DMS114 treated with DMSO at 0.1 percent for 48 hours (cell line): ENCODE results near the gene GLB1L.
A peak's percentile ranks its signal among the peaks of the same experiment; 100 is the strongest.

ENCODE experiments used
- DNase-seq: peaks from one replicate; lab custom pipeline; 2025; ENCODE audit not compliant: unreplicated experiment; lab: John Stamatoyannopoulos, UW

Gene GLB1L

GRCh38 chr2:219228041-219228910 is 17.0 kb downstream of the GLB1L start:
- no peak for DNase-seq

GRCh38 chr2:219225350-219225749 is 19.9 kb downstream of the GLB1L start:
- no peak for DNase-seq

- DNase-seq, result no peak
Observed at GRCh38 chr2:219223831-219224610, 21.2 kb downstream of the GLB1L start.

GRCh38 chr2:219221957-219222518 is 23.2 kb downstream of the GLB1L start:
- DNase-seq, result no peak

- no peak for DNase-seq
Observed at GRCh38 chr2:219220652-219221402, 24.4 kb downstream of the GLB1L start.

- DNase-seq, result no peak
Observed at GRCh38 chr2:219219784-219220532, 25.3 kb downstream of the GLB1L start.

- peak; percentile 76 for DNase-seq
Observed at GRCh38 chr2:219218732-219219701, 26.2 kb downstream of the GLB1L start, which contains the start of gene ABCB6. TSS of gene ABCB6 (minus strand) at chr2:219218958. CDS start at chr2:219218673, 285 bp downstream.

- DNase-seq, result peak; percentile 41
Observed at GRCh38 chr2:219218217-219218731, 27.0 kb downstream of the GLB1L start.

- DNase-seq, result no peak
Observed at GRCh38 chr2:219216535-219216915, 28.7 kb downstream of the GLB1L start.

GRCh38 chr2:219215871-219216534 is 29.2 kb downstream of the GLB1L start:
- DNase-seq, result no peak

GRCh38 chr2:219214786-219215185 is 30.5 kb downstream of the GLB1L start:
- no peak for DNase-seq

- DNase-seq, result no peak
Observed at GRCh38 chr2:219214141-219214540, 31.1 kb downstream of the GLB1L start.

GRCh38 chr2:219213486-219214071 is 31.7 kb downstream of the GLB1L start:
- DNase-seq, result no peak

GRCh38 chr2:219213026-219213415 is 32.2 kb downstream of the GLB1L start:
- no peak for DNase-seq

- no peak for DNase-seq
Observed at GRCh38 chr2:219210886-219211362, 34.3 kb downstream of the GLB1L start.

- DNase-seq, result no peak
Observed at GRCh38 chr2:219210196-219210885, 34.9 kb downstream of the GLB1L start.
